ENCODE results near the gene FAM170B.

Gene FAM170B

DNA sequence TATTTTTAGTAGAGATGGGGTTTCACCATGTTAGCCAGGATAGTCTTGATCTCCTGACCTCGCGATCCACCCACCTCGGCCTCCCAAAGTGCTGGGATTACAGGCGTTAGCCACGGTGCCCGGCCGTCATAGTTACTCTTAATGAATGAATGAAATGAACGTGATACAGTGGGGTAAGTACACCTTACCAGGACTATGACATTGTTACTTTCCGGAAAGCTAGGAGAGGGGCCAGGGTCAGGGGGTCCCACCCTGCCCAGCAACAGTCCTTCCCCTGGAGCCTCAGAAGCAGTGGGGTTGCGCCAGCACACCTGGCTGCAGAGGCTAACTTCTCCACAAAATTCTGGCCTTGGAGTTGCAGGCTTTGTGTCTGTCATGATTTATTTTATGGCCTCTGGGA, 39.9 kb downstream of the FAM170B start:
- Histone ChIP-seq H3K27ac (ENCODE audit: low read depth, low read length) (no peak overlapping the region), H3K9ac (ENCODE audit: low read length) (no peak overlapping the region), H3K9me3 (ENCODE audit: control insufficient read depth, insufficient read depth, low read depth, low read length) (no peaks in the 10 kb centered on the region), H3K4me3 (ENCODE audit: low read depth, low read length) (no peak overlapping the region), H3K36me3 (ENCODE audit: control insufficient read depth, insufficient read depth, low read length) (no peaks in the 10 kb centered on the region), H3K27me3 (ENCODE audit: control insufficient read depth, insufficient read depth, low read length) (no peaks in the 10 kb centered on the region), H3K4me1 (ENCODE audit: control insufficient read depth, insufficient read depth, low read length) (no peaks in the 10 kb centered on the region)

DNA sequence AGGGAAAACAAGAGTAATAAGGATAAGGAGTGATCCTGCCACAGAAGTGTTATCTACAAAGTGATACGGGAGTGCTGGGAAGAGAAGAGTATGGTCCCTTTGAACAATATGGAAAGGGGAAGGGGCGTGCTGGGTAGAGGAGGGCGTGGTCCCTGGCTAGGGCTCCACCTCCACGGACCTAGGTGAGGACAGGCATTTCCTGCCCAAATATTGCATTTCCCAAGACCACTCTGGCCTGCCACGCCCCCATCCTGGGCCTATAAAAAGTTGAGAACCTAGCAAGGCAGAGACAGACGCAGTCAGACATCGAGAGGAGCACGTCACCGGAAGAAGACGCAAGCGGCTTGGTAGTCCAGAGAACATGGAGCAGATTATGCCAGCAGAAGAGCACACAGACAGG, 41.3 kb downstream of the FAM170B start:
- H3K9ac ChIP-seq (ENCODE audit: low read length): no peak overlapping the region
- no peaks in the 10 kb centered on the region for H3K36me3 ChIP-seq (ENCODE audit: control insufficient read depth, insufficient read depth, low read length)
- no peak overlapping the region for H3K27ac ChIP-seq (ENCODE audit: low read depth, low read length)
- H3K9me3 ChIP-seq (ENCODE audit: control insufficient read depth, insufficient read depth, low read depth, low read length): no peaks in the 10 kb centered on the region
- no peaks in the 10 kb centered on the region for H3K27me3 ChIP-seq (ENCODE audit: control insufficient read depth, insufficient read depth, low read length)
- no peaks in the 10 kb centered on the region for H3K4me1 ChIP-seq (ENCODE audit: control insufficient read depth, insufficient read depth, low read length)
- no peak overlapping the region for H3K4me3 ChIP-seq (ENCODE audit: low read depth, low read length)

DNA sequence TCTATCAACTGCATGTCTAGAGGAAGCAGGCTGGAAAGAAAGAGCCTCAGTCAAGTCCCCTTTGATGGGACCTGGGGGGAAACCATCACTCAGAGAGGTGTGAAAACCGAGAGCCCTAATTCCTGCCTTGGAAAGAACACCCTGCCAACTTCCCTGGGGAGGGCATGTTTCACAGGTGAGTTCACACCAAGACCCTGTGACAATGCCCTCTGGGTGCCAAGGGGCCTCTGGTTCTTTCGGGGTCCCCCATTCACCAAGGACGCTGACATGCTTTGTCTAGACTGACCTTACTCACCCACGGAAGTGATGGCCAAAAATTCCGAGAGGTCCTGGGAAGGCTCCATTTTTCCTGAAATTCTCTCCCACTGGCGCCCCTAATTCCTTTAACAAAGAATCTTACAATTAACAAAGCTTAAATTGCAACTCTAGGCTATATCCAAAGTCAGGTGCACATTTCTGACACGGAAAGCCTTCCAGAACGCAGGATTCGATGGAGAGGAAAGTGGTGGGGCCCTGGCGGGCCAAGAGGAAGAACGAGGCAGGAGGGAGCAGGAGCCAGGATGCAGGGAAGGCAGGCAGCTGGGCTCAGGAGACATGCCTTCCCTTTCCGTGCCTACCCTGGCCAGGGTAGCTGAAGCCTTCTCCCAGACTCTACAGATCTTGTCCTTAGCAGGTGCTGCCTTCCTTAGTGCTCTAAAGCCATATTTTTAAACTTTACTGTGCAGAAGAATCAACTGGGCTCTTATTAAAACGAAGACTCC, 42.2 kb downstream of the FAM170B start:
- no peaks in the 10 kb centered on the region for H3K4me1 ChIP-seq (ENCODE audit: control insufficient read depth, insufficient read depth, low read length)
- H3K9me3 ChIP-seq (ENCODE audit: control insufficient read depth, insufficient read depth, low read depth, low read length): peaks cover 5% of the 10 kb centered on the region; the same call in 1 of the 2 replicates
- H3K27ac ChIP-seq (ENCODE audit: low read depth, low read length): no peak overlapping the region
- no peaks in the 10 kb centered on the region for H3K27me3 ChIP-seq (ENCODE audit: control insufficient read depth, insufficient read depth, low read length)
- H3K4me3 ChIP-seq (ENCODE audit: low read depth, low read length): no peak overlapping the region
- no peaks in the 10 kb centered on the region for H3K36me3 ChIP-seq (ENCODE audit: control insufficient read depth, insufficient read depth, low read length)
- H3K9ac ChIP-seq (ENCODE audit: low read length): no peak overlapping the region

DNA sequence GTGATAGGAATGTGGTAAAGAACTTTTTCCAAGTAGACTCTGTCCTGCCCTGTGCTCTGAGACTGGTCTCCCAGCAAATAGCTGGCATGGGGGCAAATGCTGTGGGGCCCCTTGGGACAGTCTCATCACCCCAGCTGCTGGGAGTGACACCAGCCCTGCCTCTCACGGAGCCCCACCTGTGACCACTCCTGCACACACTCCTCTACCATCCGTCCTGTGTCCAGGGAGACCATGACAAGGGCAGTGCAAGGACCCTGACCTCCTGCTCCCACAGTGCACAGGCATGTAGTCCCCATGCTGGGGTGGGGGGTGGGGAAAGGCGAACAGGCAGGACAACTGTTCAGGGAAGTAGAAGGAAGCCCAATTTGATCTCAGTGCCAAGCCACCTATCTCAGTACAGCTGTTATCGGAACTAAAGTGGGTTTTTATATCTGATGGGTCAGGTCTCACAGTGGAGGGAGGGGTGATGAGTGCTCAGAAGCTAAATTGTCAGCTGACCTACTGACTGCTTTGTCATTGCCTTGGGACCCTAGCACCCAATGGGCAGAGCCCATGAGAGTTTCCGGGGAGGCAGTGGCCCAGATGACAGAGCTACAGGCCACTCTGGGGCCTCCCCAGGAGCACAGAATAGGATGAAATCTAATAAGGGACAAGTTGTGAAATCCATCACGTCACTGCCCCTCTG, 43.0 kb downstream of the FAM170B start:
- H3K36me3 ChIP-seq (ENCODE audit: control insufficient read depth, insufficient read depth, low read length): no peaks in the 10 kb centered on the region
- H3K27ac ChIP-seq (ENCODE audit: low read depth, low read length): no peak overlapping the region
- no peak overlapping the region for H3K9ac ChIP-seq (ENCODE audit: low read length)
- H3K27me3 ChIP-seq (ENCODE audit: control insufficient read depth, insufficient read depth, low read length): no peaks in the 10 kb centered on the region
- H3K9me3 ChIP-seq (ENCODE audit: control insufficient read depth, insufficient read depth, low read depth, low read length): peaks cover 10% of the 10 kb centered on the region; the same call in 1 of the 2 replicates
- no peak overlapping the region for H3K4me3 ChIP-seq (ENCODE audit: low read depth, low read length)
- no peaks in the 10 kb centered on the region for H3K4me1 ChIP-seq (ENCODE audit: control insufficient read depth, insufficient read depth, low read length)

DNA sequence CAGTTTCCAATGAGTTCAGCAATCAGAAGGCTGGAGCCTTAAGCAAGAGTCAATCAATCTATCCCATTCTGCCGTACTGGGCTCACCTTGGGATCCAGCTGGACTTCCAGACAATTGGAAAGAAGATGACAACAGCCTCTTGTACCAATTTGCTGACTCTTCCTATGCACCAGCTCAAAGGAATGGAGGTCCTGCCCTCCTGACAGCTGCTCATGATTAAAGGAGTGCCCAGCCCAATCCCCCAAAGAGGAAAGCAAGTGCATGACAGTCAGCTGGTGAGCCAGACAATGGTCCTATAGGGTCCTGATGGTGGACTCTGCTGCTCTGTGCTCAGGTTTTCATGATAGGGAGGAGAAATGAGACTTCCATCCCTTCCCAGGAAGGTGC, 43.6 kb downstream of the FAM170B start:
- H3K27me3 ChIP-seq (ENCODE audit: control insufficient read depth, insufficient read depth, low read length): no peaks in the 10 kb centered on the region
- H3K9ac ChIP-seq (ENCODE audit: low read length): no peak overlapping the region
- H3K4me1 ChIP-seq (ENCODE audit: control insufficient read depth, insufficient read depth, low read length): no peaks in the 10 kb centered on the region
- no peak overlapping the region for H3K4me3 ChIP-seq (ENCODE audit: low read depth, low read length)
- peaks cover 10% of the 10 kb centered on the region; the same call in 1 of the 2 replicates for H3K9me3 ChIP-seq (ENCODE audit: control insufficient read depth, insufficient read depth, low read depth, low read length)
- no peak overlapping the region for H3K27ac ChIP-seq (ENCODE audit: low read depth, low read length)
- no peaks in the 10 kb centered on the region for H3K36me3 ChIP-seq (ENCODE audit: control insufficient read depth, insufficient read depth, low read length)

DNA sequence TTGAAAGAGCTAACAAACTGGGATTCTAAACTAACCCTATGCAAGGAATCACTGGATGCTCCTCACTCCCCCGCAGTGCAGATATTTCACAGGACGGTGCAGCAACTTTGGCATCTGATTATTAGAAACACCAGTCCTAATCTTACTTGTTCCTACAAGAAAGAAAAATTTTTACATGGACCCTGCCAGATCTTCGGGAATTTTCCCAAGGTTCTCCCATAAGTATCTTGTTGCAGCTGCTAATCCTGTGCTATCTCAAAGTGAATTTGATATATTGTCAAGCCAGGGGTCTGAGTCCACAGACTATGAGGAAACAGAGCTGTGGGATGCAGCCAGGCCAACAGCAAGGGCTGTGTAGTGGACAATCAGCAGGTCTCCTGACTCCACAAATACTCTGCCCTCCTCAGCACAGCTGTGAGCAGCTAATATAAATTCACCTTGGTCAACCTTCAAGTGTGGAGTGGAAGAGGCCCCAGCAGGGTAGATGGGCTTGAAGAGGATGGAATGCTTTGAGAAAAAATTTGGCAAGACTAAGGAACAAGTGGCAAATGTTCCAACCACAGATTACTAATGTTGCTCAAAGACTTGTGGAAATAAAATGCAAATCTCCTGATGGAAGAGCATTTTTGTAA, 44.1 kb downstream of the FAM170B start:
- peaks cover 10% of the 10 kb centered on the region; the same call in 1 of the 2 replicates for H3K9me3 ChIP-seq (ENCODE audit: control insufficient read depth, insufficient read depth, low read depth, low read length)
- H3K36me3 ChIP-seq (ENCODE audit: control insufficient read depth, insufficient read depth, low read length): no peaks in the 10 kb centered on the region
- H3K4me3 ChIP-seq (ENCODE audit: low read depth, low read length): no peak overlapping the region
- H3K9ac ChIP-seq (ENCODE audit: low read length): no peak overlapping the region
- no peak overlapping the region for H3K27ac ChIP-seq (ENCODE audit: low read depth, low read length)
- H3K4me1 ChIP-seq (ENCODE audit: control insufficient read depth, insufficient read depth, low read length): no peaks in the 10 kb centered on the region
- no peaks in the 10 kb centered on the region for H3K27me3 ChIP-seq (ENCODE audit: control insufficient read depth, insufficient read depth, low read length)

DNA sequence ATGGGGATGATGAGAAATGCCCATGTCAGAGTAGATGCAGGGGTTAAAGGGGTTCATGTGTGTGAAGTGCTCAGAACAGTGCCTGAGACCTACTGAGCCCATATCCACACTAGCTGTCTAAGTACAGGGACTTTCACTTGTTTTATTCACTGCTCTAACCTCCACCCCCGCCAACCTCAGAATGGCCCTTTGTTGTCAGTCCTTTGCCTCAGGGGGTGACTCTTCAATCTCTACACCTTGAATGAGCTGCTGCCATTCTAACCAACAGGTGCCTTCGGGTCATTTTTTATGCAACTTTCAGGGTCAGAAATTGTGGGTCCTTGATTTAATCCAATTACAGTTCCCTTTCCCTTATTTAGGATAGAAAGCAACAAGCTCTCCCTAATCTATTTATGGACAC, 44.7 kb downstream of the FAM170B start:
- no peaks in the 10 kb centered on the region for H3K36me3 ChIP-seq (ENCODE audit: control insufficient read depth, insufficient read depth, low read length)
- no peak overlapping the region for H3K9ac ChIP-seq (ENCODE audit: low read length)
- no peaks in the 10 kb centered on the region for H3K4me1 ChIP-seq (ENCODE audit: control insufficient read depth, insufficient read depth, low read length)
- H3K4me3 ChIP-seq (ENCODE audit: low read depth, low read length): no peak overlapping the region
- no peak overlapping the region for H3K27ac ChIP-seq (ENCODE audit: low read depth, low read length)
- H3K9me3 ChIP-seq (ENCODE audit: control insufficient read depth, insufficient read depth, low read depth, low read length): peaks cover 10% of the 10 kb centered on the region; the same call in 1 of the 2 replicates
- H3K27me3 ChIP-seq (ENCODE audit: control insufficient read depth, insufficient read depth, low read length): no peaks in the 10 kb centered on the region

DNA sequence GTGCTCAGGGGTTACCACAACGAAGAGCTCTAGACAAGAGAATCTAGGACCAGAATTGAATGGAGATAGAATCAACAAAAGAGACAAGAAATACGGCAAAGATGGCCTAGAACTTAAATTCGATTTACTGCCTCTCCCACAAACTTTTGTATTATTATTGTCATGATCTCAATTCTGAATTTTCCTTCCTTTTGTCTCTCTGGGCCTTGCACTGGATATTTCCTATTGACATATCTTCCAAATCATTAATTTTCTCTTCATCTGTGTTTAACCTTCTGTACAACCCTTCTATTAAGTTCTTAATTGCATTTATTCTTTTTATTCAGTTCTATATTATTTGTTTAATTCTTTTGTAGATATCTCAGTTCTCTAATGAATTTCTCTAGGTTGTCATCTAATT, 46.9 kb downstream of the FAM170B start:
- Histone ChIP-seq H3K4me1 (ENCODE audit: control insufficient read depth, insufficient read depth, low read length) (peaks cover 4% of the 10 kb centered on the region), H3K9me3 (ENCODE audit: control insufficient read depth, insufficient read depth, low read depth, low read length) (peaks cover 10% of the 10 kb centered on the region; the same call in 1 of the 2 replicates), H3K9ac (ENCODE audit: low read length) (no peak overlapping the region), H3K36me3 (ENCODE audit: control insufficient read depth, insufficient read depth, low read length) (no peaks in the 10 kb centered on the region), H3K27me3 (ENCODE audit: control insufficient read depth, insufficient read depth, low read length) (no peaks in the 10 kb centered on the region), H3K4me3 (ENCODE audit: low read depth, low read length) (no peak overlapping the region), H3K27ac (ENCODE audit: low read depth, low read length) (no peak overlapping the region)

DNA sequence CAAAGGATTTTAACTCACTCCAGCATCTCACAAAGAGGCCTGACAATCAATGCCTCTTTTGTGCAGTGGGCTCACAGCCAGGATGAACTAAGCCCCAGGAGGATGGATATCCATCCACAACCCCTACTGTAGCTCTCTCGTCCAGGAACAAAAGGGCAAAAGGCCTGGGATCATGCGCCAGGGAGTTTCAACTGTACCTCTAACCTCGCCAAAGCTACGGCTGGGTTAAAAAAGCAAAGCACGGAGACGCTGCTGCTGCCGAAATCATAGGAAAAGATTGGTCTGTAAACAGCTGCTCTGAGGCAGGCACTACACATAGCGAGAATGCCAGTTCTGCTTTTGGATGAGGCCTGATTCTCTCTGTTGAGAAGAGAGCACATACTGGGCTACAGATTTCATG, 50.6 kb downstream of the FAM170B start:
- peaks cover 10% of the 10 kb centered on the region; the same call in 1 of the 2 replicates for H3K9me3 ChIP-seq (ENCODE audit: control insufficient read depth, insufficient read depth, low read depth, low read length)
- H3K4me1 ChIP-seq (ENCODE audit: control insufficient read depth, insufficient read depth, low read length): peaks cover 12% of the 10 kb centered on the region
- no peaks in the 10 kb centered on the region for H3K27me3 ChIP-seq (ENCODE audit: control insufficient read depth, insufficient read depth, low read length)
- no peak overlapping the region for H3K27ac ChIP-seq (ENCODE audit: low read depth, low read length)
- no peak overlapping the region for H3K4me3 ChIP-seq (ENCODE audit: low read depth, low read length)
- H3K9ac ChIP-seq (ENCODE audit: low read length): no peak overlapping the region
- no peaks in the 10 kb centered on the region for H3K36me3 ChIP-seq (ENCODE audit: control insufficient read depth, insufficient read depth, low read length)

DNA sequence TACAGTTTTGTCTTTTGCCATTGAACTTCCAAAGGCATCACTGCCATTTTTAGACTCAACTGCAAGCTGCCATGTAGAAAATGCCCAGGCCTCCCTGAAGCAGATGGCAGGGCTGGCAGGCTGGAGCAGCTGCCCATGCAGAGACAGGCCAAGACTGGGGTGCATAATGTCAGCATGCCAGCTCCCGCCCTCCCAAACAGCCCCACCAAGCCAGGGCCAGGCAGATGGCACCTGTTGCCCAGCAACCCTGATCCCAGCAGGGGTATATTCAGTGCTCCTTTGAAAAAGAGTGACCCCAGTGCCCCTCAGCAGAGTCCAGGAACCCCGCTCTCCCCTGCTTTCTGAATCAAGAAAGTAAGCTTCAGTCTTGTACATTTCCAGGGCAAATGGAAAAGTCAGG, 51.1 kb downstream of the FAM170B start:
- Histone ChIP-seq H3K4me1 (ENCODE audit: control insufficient read depth, insufficient read depth, low read length) (peaks cover 12% of the 10 kb centered on the region), H3K4me3 (ENCODE audit: low read depth, low read length) (no peak overlapping the region), H3K9ac (ENCODE audit: low read length) (no peak overlapping the region), H3K27ac (ENCODE audit: low read depth, low read length) (no peak overlapping the region), H3K27me3 (ENCODE audit: control insufficient read depth, insufficient read depth, low read length) (no peaks in the 10 kb centered on the region), H3K9me3 (ENCODE audit: control insufficient read depth, insufficient read depth, low read depth, low read length) (peaks cover 10% of the 10 kb centered on the region; the same call in 1 of the 2 replicates), H3K36me3 (ENCODE audit: control insufficient read depth, insufficient read depth, low read length) (no peaks in the 10 kb centered on the region)

All from HUES6 (cell line).